T-helper 1 cell treated with Interleukin-12 subunit alpha and Interleukin-12 subunit beta and Interleukin-4 antibody, amounts not matched to agents 30 μg/mL and 1 μg/mL, for 36 hours (primary cell): Measurements from ENCODE around the gene CHST15.

Experiments
- H3K27ac Mint-ChIP-seq: one replicate; pipeline ENCODE4 v1.8.0; 2021; ENCODE audit warnings: mild to moderate bottlenecking, mixed read lengths
- H3K27me3 Mint-ChIP-seq: one replicate; pipeline ENCODE4 v1.8.0; 2021; ENCODE audit warnings: low read depth, mixed read lengths
- H3K36me3 Mint-ChIP-seq: one replicate; pipeline ENCODE4 v1.8.0; 2021; ENCODE audit warnings: low read depth, mixed read lengths
- H3K4me1 Mint-ChIP-seq: one replicate; pipeline ENCODE4 v1.8.0; 2021; ENCODE audit warnings: low read depth, mixed read lengths
- H3K4me3 Mint-ChIP-seq: one replicate; pipeline ENCODE4 v1.8.0; 2021; ENCODE audit warnings: mild to moderate bottlenecking, moderate library complexity, mixed read lengths
- H3K9me3 Mint-ChIP-seq: one replicate; pipeline ENCODE4 v1.8.0; 2021; ENCODE audit warnings: mixed read lengths

CHST15 gene

GRCh38 chr10:124127563-124127962, 34.2 kb upstream of the CHST15 start:
- Mint-ChIP-seq H3K9me3 (no peaks in the 10 kb centered on the region), H3K4me1 (no peaks in the 10 kb centered on the region)

DNA sequence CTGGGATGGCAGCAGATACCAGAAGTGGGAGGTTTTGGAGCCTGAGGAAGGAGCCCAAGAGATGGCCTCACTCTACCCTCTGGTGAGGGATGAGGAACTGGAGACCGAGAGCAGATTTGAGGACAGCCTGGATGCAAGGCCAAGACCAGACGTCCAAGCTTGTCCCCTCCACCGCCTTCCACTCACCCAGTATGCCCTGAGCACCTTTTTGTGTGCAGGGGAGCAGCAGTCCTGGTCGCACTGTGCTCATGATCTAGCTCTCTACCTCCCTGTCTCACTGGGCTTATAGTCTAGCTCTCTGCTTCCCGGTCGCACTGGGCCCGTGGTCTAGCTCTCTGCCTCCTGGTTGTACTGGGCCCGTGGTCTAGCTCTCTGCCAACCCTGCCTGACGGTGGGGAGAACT, 33.6 kb upstream of the CHST15 start:
- H3K4me1 Mint-ChIP-seq, result no peaks in the 10 kb centered on the region

More at GRCh38 chr10:124127563-124127962, 34.2 kb upstream of the CHST15 start:
- H3K36me3 Mint-ChIP-seq, result no peaks in the 10 kb centered on the region
- no peak overlapping the region for H3K4me3 Mint-ChIP-seq
- H3K27ac Mint-ChIP-seq, result no peak overlapping the region
- H3K27me3 Mint-ChIP-seq, result peaks cover 6% of the 10 kb centered on the region

GRCh38 chr10:124126145-124126982, 33.0 kb upstream of the CHST15 start:
- Mint-ChIP-seq H3K4me1 (no peaks in the 10 kb centered on the region), H3K27ac (no peak overlapping the region), H3K36me3 (no peaks in the 10 kb centered on the region), H3K9me3 (no peaks in the 10 kb centered on the region), H3K4me3 (no peak overlapping the region), H3K27me3 (peaks cover 6% of the 10 kb centered on the region)

More for the DNA sequence above, 33.6 kb upstream of the CHST15 start:
- peaks cover 6% of the 10 kb centered on the region for H3K27me3 Mint-ChIP-seq
- H3K4me3 Mint-ChIP-seq, result no peak overlapping the region
- no peak overlapping the region for H3K27ac Mint-ChIP-seq
- H3K9me3 Mint-ChIP-seq, result no peaks in the 10 kb centered on the region
- H3K36me3 Mint-ChIP-seq, result no peaks in the 10 kb centered on the region

DNA sequence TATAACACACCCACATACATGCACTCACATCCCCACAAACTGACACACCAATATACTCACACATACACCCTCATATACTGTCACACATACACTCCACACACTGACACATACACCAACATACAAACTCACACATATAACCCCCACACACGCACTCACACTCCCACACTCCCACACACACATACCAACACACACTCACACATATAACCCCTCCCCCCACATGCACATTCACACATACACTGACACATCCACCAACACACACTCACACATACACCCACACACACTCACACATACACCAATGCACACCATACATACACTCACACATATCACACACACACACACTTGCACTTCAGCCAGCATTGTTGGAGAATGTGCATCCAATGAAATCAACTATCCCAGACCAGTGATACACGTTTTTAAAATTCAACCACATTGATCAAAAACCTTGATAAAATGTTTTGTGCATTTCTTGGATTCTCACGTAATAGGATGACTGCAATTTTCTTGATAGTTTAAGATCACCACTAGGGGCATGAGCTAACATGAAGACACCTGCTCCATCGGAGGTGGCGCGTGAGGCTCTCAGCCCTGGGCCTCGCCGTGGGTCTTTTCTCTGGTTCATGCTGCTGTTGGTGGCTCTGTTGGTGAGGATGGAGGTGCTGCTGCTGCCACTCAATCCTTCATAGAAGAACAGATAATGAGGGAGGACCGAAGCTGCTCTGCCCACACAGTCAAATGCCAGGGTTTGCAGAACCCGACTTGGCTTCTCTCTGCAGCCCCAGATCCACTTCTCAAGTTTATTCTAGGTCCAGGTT, 32.1 kb upstream of the CHST15 start:
- Mint-ChIP-seq H3K27ac (no peak overlapping the region), H3K36me3 (no peaks in the 10 kb centered on the region), H3K4me1 (no peaks in the 10 kb centered on the region), H3K27me3 (no peaks in the 10 kb centered on the region), H3K4me3 (no peak overlapping the region), H3K9me3 (no peaks in the 10 kb centered on the region)

DNA sequence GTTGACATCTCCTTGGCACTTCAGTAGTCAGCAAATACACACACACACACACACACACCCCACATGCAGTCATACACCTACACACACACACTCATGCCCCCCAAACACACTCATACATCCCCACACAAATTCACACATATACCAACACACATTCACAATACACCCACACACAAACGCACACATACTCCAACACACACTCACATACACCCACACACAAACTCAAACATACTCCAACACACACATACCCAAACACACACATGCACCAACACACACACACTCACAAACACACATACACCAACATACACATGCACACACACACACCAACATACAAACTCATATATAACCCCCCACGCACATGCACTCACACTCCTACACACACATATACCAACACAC, 31.4 kb upstream of the CHST15 start:
- Mint-ChIP-seq H3K27ac (no peak overlapping the region), H3K36me3 (no peaks in the 10 kb centered on the region), H3K27me3 (no peaks in the 10 kb centered on the region), H3K4me1 (no peaks in the 10 kb centered on the region), H3K4me3 (no peak overlapping the region), H3K9me3 (no peaks in the 10 kb centered on the region)

- Mint-ChIP-seq H3K36me3 (no peaks in the 10 kb centered on the region), H3K4me3 (no peak overlapping the region), H3K27me3 (no peaks in the 10 kb centered on the region), H3K9me3 (no peaks in the 10 kb centered on the region), H3K27ac (no peak overlapping the region), H3K4me1 (no peaks in the 10 kb centered on the region)
These were observed 30.8 kb upstream of the CHST15 start for GRCh38 chr10:124124123-124124768.

GRCh38 chr10:124123156-124123555, 29.8 kb upstream of the CHST15 start:
- Mint-ChIP-seq H3K27ac (no peak overlapping the region), H3K27me3 (no peaks in the 10 kb centered on the region), H3K9me3 (no peaks in the 10 kb centered on the region), H3K4me3 (no peak overlapping the region), H3K4me1 (no peaks in the 10 kb centered on the region), H3K36me3 (no peaks in the 10 kb centered on the region)

DNA sequence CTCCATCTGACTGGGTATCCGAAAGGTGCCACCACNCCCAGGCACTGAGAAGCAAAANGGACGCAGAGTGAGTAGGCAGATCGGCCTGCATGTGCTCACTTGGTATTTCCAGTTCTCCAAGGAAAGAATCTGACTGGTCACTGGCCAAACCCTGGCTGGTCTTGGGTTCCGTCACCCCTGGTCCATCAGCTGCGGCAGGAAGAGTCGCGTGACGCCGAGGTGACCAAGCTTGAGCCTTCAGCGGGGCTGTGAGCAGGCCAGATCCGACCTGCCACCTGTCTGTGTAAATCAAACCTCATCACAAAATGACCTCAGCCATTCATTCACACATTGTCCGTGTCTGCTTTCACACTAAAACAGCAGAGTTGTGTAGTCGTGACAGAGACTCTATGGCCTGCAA, 28.8 kb upstream of the CHST15 start:
- no peak overlapping the region for H3K4me3 Mint-ChIP-seq
- H3K9me3 Mint-ChIP-seq, result no peaks in the 10 kb centered on the region
- H3K27me3 Mint-ChIP-seq, result no peaks in the 10 kb centered on the region
- no peaks in the 10 kb centered on the region for H3K36me3 Mint-ChIP-seq
- no peak overlapping the region for H3K27ac Mint-ChIP-seq
- no peaks in the 10 kb centered on the region for H3K4me1 Mint-ChIP-seq

GRCh38 chr10:124120410-124121061, 27.1 kb upstream of the CHST15 start:
- no peaks in the 10 kb centered on the region for H3K4me1 Mint-ChIP-seq
- H3K36me3 Mint-ChIP-seq, result no peaks in the 10 kb centered on the region
- H3K27me3 Mint-ChIP-seq, result no peaks in the 10 kb centered on the region
- H3K27ac Mint-ChIP-seq, result no peak overlapping the region
- H3K9me3 Mint-ChIP-seq, result no peaks in the 10 kb centered on the region
- no peak overlapping the region for H3K4me3 Mint-ChIP-seq

- no peaks in the 10 kb centered on the region for H3K9me3 Mint-ChIP-seq
- H3K27ac Mint-ChIP-seq, result no peak overlapping the region
- H3K36me3 Mint-ChIP-seq, result no peaks in the 10 kb centered on the region
- no peak overlapping the region for H3K4me3 Mint-ChIP-seq
- no peaks in the 10 kb centered on the region for H3K27me3 Mint-ChIP-seq
- H3K4me1 Mint-ChIP-seq, result no peaks in the 10 kb centered on the region
These were observed 26.5 kb upstream of the CHST15 start for GRCh38 chr10:124119946-124120345.

- Mint-ChIP-seq H3K27me3 (peaks cover 3% of the 10 kb centered on the region), H3K4me3 (no peak overlapping the region), H3K9me3 (no peaks in the 10 kb centered on the region), H3K36me3 (no peaks in the 10 kb centered on the region), H3K27ac (no peak overlapping the region), H3K4me1 (no peaks in the 10 kb centered on the region)
These were observed 25.8 kb upstream of the CHST15 start for GRCh38 chr10:124119216-124119615.

GRCh38 chr10:124117833-124118232, 24.4 kb upstream of the CHST15 start:
- Mint-ChIP-seq H3K27ac (no peak overlapping the region), H3K4me3 (no peak overlapping the region), H3K4me1 (no peaks in the 10 kb centered on the region), H3K27me3 (peaks cover 7% of the 10 kb centered on the region), H3K36me3 (no peaks in the 10 kb centered on the region), H3K9me3 (no peaks in the 10 kb centered on the region)

- Mint-ChIP-seq H3K4me3 (no peak overlapping the region), H3K27me3 (peaks cover 7% of the 10 kb centered on the region), H3K4me1 (no peaks in the 10 kb centered on the region), H3K27ac (no peak overlapping the region), H3K9me3 (no peaks in the 10 kb centered on the region), H3K36me3 (no peaks in the 10 kb centered on the region)
These were observed 24.1 kb upstream of the CHST15 start for GRCh38 chr10:124117511-124117785.

DNA sequence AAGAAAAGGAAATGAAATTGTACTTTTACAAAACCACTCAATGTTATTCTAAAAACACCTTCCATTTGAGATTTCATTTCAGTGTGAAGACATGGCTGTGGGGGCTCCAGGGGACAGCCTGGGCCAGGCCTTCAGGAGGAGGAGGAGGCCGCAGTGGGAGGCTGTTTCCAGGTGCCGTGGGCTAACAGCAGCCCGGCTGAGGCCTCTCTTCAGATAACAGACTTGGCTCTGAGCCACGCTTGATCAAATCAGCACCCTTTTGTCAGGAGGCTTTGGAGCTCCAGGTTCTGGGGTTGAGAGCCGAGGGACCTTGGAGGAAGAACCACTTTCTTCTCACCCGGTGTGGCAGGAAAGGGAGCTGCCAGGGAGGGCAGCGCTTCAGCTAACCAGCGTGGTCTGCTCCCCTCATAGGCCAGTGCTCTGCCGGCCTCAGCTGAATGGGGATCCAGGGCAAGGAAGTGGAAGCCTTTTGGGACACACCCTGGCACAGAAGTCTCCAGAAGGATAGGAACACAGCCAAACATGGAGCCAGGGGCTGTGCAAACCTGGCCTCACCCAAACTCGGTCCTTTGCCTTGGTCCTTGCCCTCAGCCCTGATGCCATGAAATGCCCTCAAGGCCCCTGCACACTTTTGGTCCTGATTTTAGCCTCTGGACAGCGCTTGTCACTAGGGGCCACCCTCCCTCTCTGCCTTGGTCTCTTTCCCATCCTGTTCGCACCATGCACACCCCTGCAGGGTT, 23.5 kb upstream of the CHST15 start:
- Mint-ChIP-seq H3K9me3 (no peaks in the 10 kb centered on the region), H3K27ac (no peak overlapping the region), H3K36me3 (no peaks in the 10 kb centered on the region)

More for the DNA sequence above, 23.5 kb upstream of the CHST15 start:
- Mint-ChIP-seq H3K27me3 (peaks cover 7% of the 10 kb centered on the region), H3K4me3 (no peak overlapping the region), H3K4me1 (no peaks in the 10 kb centered on the region)
